Keratinocyte (primary cell): ENCODE results near the gene OSBPL10.

Experiments used
- EZH2 ChIP-seq: IDR thresholded peaks from one replicate; pipeline ENCODE4 v1.6.1; 2012; ENCODE audit warnings: inconsistent platforms, mild to moderate bottlenecking, low read length, moderate library complexity
- TF ChIP-seq, protein P1 (sequence below), 3 experiments: IDR thresholded peaks in 1 of 3; conservative IDR thresholded peaks in 1 of 3; optimal IDR thresholded peaks in 1 of 3; 2 replicates in 2 of 3; 3 replicates in 1 of 3; pipeline versions ENCODE3 to v1.5.1; 2011; ENCODE audit warnings: low read length in 3 of 3, mild to moderate bottlenecking in 3 of 3, moderate library complexity in 2 of 3, control low read depth in 1 of 3, inconsistent platforms in 1 of 3; ENCODE audit not compliant: insufficient read depth in 2 of 3; ENCODE audit errors: extremely low read depth in 1 of 3

DNA sequence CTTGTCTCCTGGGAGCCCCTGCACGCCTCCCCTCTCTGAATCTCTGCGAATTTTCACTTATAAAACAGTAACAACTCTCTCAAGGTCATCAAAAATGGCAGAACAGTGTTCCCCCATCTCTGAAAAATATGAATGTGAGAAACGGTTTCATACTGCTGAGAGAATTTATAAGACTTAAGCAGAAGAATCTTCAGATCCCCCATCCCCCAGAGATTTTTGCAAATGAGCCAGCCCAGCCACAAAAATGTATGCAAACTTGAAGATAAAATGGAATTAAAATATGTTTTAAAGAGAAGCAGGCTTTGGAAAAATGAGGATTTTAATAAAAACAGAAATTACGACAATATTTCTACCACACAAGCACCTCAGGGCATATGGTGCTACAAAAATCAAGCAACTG, 275.3 kb downstream of the OSBPL10 start:
- no peak for TF ChIP-seq EZH2
- TF ChIP-seq, protein P1, sequence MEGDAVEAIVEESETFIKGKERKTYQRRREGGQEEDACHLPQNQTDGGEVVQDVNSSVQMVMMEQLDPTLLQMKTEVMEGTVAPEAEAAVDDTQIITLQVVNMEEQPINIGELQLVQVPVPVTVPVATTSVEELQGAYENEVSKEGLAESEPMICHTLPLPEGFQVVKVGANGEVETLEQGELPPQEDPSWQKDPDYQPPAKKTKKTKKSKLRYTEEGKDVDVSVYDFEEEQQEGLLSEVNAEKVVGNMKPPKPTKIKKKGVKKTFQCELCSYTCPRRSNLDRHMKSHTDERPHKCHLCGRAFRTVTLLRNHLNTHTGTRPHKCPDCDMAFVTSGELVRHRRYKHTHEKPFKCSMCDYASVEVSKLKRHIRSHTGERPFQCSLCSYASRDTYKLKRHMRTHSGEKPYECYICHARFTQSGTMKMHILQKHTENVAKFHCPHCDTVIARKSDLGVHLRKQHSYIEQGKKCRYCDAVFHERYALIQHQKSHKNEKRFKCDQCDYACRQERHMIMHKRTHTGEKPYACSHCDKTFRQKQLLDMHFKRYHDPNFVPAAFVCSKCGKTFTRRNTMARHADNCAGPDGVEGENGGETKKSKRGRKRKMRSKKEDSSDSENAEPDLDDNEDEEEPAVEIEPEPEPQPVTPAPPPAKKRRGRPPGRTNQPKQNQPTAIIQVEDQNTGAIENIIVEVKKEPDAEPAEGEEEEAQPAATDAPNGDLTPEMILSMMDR (optimal IDR thresholded peaks at IDR 0.05 in 1 of 3, IDR thresholded peaks at IDR 0.05 in 1 of 3, conservative IDR thresholded peaks at IDR 0.05 in 1 of 3; ENCODE audit: extremely low read depth in 1 of 3, insufficient read depth in 2 of 3, low read length in 3 of 3), result no peak
